Activated naive CD4-positive, alpha-beta T cell treated with anti-CD3 and anti-CD28 coated beads, Interleukin-2, amount 50 U/mL, for 24 hours (primary cell): Measurements from ENCODE around the gene BAZ1B.
A peak's percentile ranks its signal among the peaks of the same experiment; 100 is the strongest.
"Not testable (repeated sequence)": the region's sequence is repeated elsewhere in the genome, so short reads cannot be mapped to it uniquely, and the experiment has no call there.

Experiments used
- H3K27ac Mint-ChIP-seq: one replicate; pipeline ENCODE4 v1.8.0; 2021; ENCODE audit warnings: mild to moderate bottlenecking, mixed read lengths
- H3K27me3 Mint-ChIP-seq: one replicate; pipeline ENCODE4 v1.8.0; 2021; ENCODE audit warnings: mixed read lengths
- H3K36me3 Mint-ChIP-seq: one replicate; pipeline ENCODE4 v1.8.0; 2021; ENCODE audit warnings: mixed read lengths
- H3K4me1 Mint-ChIP-seq: one replicate; pipeline ENCODE4 v1.8.0; 2021; ENCODE audit warnings: mixed read lengths
- H3K4me3 Mint-ChIP-seq: one replicate; pipeline ENCODE4 v1.8.0; 2021; ENCODE audit warnings: mild to moderate bottlenecking, mixed read lengths
- H3K9me3 Mint-ChIP-seq: one replicate; pipeline ENCODE4 v1.8.0; 2021; ENCODE audit warnings: mixed read lengths

The BAZ1B gene, protein sequence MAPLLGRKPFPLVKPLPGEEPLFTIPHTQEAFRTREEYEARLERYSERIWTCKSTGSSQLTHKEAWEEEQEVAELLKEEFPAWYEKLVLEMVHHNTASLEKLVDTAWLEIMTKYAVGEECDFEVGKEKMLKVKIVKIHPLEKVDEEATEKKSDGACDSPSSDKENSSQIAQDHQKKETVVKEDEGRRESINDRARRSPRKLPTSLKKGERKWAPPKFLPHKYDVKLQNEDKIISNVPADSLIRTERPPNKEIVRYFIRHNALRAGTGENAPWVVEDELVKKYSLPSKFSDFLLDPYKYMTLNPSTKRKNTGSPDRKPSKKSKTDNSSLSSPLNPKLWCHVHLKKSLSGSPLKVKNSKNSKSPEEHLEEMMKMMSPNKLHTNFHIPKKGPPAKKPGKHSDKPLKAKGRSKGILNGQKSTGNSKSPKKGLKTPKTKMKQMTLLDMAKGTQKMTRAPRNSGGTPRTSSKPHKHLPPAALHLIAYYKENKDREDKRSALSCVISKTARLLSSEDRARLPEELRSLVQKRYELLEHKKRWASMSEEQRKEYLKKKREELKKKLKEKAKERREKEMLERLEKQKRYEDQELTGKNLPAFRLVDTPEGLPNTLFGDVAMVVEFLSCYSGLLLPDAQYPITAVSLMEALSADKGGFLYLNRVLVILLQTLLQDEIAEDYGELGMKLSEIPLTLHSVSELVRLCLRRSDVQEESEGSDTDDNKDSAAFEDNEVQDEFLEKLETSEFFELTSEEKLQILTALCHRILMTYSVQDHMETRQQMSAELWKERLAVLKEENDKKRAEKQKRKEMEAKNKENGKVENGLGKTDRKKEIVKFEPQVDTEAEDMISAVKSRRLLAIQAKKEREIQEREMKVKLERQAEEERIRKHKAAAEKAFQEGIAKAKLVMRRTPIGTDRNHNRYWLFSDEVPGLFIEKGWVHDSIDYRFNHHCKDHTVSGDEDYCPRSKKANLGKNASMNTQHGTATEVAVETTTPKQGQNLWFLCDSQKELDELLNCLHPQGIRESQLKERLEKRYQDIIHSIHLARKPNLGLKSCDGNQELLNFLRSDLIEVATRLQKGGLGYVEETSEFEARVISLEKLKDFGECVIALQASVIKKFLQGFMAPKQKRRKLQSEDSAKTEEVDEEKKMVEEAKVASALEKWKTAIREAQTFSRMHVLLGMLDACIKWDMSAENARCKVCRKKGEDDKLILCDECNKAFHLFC (N-terminal part only)

GRCh38 chr7:73522105-73522872, at the start of gene BAZ1B:
BAZ1B (minus strand) TSS chr7:73522293; CDS start chr7:73521933, 360 bp downstream.
- Mint-ChIP-seq H3K4me1 (peaks cover 65% of the 10 kb centered on the region), H3K4me3 (peak within 1 kb of the TSS; percentile 96), H3K27me3 (no peaks in the 10 kb centered on the region), H3K27ac (peak within 1 kb of the TSS; percentile 97), H3K9me3 (no peaks in the 10 kb centered on the region), H3K36me3 (peaks cover 17% of the 10 kb centered on the region)

- Mint-ChIP-seq H3K27ac (no peak overlapping the region), H3K4me3 (no peak overlapping the region), H3K9me3 (no peaks in the 10 kb centered on the region), H3K4me1 (peaks cover 24% of the 10 kb centered on the region), H3K27me3 (no peaks in the 10 kb centered on the region), H3K36me3 (peaks cover 10% of the 10 kb centered on the region)
These were observed 48.9 kb upstream of the BAZ1B start for GRCh38 chr7:73570977-73571376.

- peaks cover 10% of the 10 kb centered on the region for H3K36me3 Mint-ChIP-seq
These were observed 48.4 kb upstream of the BAZ1B start for GRCh38 chr7:73570521-73570920.

GRCh38 chr7:73569042-73569608, 47.0 kb upstream of the BAZ1B start:
- peaks cover 24% of the 10 kb centered on the region for H3K4me1 Mint-ChIP-seq
- H3K27me3 Mint-ChIP-seq, result no peaks in the 10 kb centered on the region
- H3K27ac Mint-ChIP-seq, result no peak overlapping the region
- H3K9me3 Mint-ChIP-seq, result no peaks in the 10 kb centered on the region
- no peak overlapping the region for H3K4me3 Mint-ChIP-seq
- peaks cover 9% of the 10 kb centered on the region for H3K36me3 Mint-ChIP-seq

More at GRCh38 chr7:73570521-73570920, 48.4 kb upstream of the BAZ1B start:
- no peaks in the 10 kb centered on the region for H3K27me3 Mint-ChIP-seq
- H3K4me1 Mint-ChIP-seq, result peaks cover 29% of the 10 kb centered on the region
- H3K27ac Mint-ChIP-seq, result no peak overlapping the region
- no peak overlapping the region for H3K4me3 Mint-ChIP-seq
- no peaks in the 10 kb centered on the region for H3K9me3 Mint-ChIP-seq

DNA sequence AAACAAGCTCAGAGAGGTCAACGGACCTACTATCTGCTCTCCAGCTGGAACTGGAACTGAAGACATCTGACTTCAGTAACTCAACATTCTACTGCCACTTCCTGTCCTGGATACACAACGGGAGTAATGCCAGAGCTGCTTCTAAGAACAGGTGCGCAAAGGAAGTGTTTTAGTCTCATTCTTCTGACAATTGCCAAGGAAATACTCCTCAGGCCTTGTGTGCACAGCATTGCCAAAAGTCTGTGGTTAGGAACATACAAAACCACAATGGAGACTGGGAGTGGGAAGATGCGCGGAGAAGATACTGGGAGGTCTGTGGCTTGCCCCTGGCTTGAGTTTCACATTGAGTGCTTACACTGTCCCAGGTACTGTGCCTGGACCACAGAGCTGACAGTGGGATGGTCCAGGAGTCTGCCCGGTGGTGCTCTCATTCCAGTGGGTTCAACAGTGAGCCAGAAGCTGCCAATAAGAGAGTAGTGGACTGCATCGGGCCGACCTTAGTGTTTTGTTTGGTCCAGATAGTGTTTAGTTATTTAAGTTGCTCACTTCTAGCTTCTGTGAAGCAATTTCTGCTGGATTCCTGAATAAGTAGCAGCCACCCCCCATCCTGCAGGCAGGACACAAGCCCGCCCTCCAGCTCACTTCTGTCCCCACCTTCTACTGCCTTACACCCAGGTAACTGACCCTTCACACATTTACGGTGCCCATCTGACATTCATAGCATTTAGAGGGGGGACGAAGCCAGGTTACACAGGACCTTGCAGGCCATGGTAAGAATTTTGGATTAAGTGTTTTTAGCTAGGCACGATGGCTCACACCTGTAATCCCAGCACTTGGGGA, 46.0 kb upstream of the BAZ1B start:
- H3K27ac Mint-ChIP-seq, result peak overlapping the region; percentile 46
- peaks cover 9% of the 10 kb centered on the region for H3K36me3 Mint-ChIP-seq

GRCh38 chr7:73567140-73567539, 45.0 kb upstream of the BAZ1B start:
- Mint-ChIP-seq H3K27me3 (no peaks in the 10 kb centered on the region), H3K4me1 (peaks cover 24% of the 10 kb centered on the region), H3K36me3 (peaks cover 9% of the 10 kb centered on the region), H3K9me3 (no peaks in the 10 kb centered on the region), H3K27ac (no peak overlapping the region), H3K4me3 (no peak overlapping the region)

More for the DNA sequence above, 46.0 kb upstream of the BAZ1B start:
- H3K9me3 Mint-ChIP-seq, result no peaks in the 10 kb centered on the region
- no peak overlapping the region for H3K4me3 Mint-ChIP-seq
- H3K4me1 Mint-ChIP-seq, result peaks cover 24% of the 10 kb centered on the region
- no peaks in the 10 kb centered on the region for H3K27me3 Mint-ChIP-seq

DNA sequence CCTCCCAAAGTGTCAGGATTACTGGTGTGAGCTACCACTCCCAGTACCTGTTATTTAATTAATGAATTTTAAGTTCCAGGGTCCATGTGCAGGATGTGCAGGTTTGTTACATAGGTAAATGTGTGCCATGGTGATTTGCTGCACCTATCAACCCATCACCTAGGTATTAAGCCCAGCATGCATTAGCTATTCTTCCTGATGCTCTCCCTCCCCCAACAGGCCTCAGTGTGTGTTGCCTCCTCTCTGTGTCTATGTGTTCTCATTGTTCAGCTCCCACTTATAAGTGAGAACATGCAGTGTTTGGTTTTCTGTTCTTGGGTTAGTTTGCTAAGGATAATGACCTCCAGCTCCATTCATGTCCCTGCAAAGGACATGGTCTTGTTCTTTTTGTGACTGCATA, 44.3 kb upstream of the BAZ1B start:
- peak overlapping the region; percentile 76 for H3K4me3 Mint-ChIP-seq
- peaks cover 24% of the 10 kb centered on the region for H3K4me1 Mint-ChIP-seq
- peak overlapping the region; percentile 41 for H3K27ac Mint-ChIP-seq
- not testable (repeated sequence) for H3K9me3 Mint-ChIP-seq, H3K27me3 Mint-ChIP-seq, H3K36me3 Mint-ChIP-seq

DNA sequence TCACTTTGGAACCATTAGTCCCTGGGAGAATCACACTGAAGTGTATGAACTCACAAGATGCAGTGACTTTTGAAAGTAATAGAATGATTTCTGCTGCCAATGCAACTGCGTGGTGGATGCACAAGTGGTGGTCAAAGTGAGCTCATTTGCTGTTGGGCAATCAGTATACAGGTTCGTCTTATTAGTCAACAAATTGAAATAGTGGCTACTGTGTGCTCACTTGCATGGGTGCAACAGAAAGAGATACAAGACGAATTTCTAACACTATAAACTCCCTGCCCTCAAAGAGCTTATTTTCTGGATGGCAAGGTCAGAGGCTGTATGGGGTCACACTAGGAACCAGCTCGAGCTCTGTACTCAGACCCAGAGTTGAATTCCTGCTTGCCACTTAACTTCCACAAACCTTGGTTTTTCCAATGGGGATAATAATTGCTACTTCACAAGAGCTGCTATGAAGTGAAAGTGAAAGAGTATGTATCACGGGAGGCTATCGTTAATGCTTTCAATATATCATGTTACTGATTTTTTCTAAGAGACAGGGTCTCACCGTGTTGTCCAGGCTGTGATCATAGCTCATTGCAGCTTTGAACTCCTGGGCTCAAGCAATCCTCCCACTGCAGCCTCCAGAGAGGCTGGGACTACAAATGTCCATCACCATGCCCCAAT, 43.7 kb upstream of the BAZ1B start:
- Mint-ChIP-seq H3K4me3 (peak overlapping the region; percentile 76), H3K9me3 (no peaks in the 10 kb centered on the region), H3K27ac (no peak overlapping the region), H3K4me1 (peaks cover 24% of the 10 kb centered on the region), H3K27me3 (no peaks in the 10 kb centered on the region), H3K36me3 (peaks cover 5% of the 10 kb centered on the region)

DNA sequence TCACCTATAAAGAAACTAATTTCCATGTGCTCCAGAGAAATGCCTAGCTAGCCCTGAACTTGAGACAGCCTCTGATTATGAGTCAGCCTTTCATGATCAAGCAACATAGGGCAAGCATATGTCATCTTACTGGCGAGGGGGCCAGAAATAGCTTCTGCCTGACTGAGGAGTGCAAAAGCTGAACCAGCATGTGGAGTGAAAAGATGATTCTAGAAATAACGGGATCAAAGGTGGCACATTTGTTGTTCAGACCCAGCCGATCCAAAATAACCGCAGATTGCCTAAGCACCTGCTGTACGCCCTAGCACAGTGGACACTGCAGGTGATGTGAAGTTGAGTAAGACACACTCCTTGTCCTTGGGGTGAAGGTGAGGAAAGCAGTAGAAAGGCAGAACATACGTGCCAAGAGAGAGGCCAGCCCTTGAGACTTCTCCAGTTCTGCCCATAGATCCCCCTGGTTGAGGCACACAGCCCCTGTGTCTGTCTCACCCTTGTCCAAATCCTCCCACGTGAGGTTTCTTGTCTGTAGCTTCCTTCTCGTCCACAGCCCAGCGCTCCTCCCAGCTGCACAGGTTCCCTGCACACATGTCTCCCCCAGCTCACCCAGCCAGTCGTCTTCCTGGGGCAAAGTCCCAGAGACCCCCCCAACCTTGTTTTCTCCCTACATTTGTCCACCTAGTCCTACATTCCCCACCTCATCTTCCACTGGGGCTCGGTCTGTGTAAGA, 38.2 kb upstream of the BAZ1B start:
- Mint-ChIP-seq H3K27me3 (no peaks in the 10 kb centered on the region), H3K4me3 (no peak overlapping the region), H3K27ac (peak overlapping the region; percentile 65), H3K36me3 (no peaks in the 10 kb centered on the region), H3K4me1 (peaks cover 13% of the 10 kb centered on the region), H3K9me3 (no peaks in the 10 kb centered on the region)

DNA sequence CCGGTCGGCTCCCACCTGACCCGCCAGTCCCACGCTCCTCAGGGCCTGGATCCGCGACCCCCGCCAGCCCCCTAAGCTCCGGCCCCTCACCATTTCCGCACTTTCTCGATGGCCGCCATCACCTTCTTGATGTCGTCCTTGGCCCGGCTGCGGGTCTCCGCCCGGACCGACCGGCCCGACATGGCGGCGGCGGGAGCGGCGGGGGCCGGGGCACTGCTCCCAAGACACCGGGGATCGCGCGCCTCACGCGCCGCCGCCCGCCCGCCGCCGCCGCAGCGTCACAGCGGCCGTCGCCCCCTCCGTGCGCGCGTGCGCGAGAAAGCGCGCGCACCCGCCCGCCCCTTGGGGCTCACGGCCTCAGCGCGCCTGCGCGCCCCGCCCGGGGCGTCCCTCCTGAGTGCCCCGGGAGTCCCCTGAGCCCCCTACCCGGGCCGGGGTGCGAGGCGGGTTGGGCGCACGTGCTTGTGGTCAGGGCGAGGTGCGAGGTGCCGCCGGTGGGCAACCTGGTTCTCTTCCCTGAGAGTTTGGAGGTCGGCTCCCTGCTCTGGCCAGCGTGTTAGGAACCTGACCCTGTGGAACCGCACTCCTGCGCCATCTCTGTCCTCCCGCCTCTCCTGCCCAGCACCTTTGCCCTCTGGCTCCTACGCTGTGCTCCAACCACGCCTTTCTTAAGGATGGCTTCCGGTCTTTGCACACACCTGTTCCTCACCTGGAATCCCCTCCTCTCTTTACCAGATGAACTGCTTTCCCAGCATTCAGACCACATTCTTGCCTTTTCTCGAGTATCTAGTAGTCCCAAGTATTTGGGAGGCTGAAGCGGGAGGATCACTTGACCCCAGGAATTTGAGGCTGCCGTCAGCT, 35.5 kb upstream of the BAZ1B start, which contains the start of gene BCL7B:
BCL7B (minus strand) TSS at position 294 of the 861 bp plus-strand sequence; CDS start at position 182, 112 bp downstream.
- H3K27me3 Mint-ChIP-seq, result no peaks in the 10 kb centered on the region
- peaks cover 27% of the 10 kb centered on the region for H3K4me1 Mint-ChIP-seq
- H3K4me3 Mint-ChIP-seq, result peak within 1 kb of the TSS; percentile 94
- H3K9me3 Mint-ChIP-seq, result no peaks in the 10 kb centered on the region
- H3K36me3 Mint-ChIP-seq, result no peaks in the 10 kb centered on the region
- H3K27ac Mint-ChIP-seq, result peak within 1 kb of the TSS; percentile 97

GRCh38 chr7:73557108-73557396, 35.0 kb upstream of the BAZ1B start:
- Mint-ChIP-seq H3K4me3 (peak overlapping the region; percentile 94), H3K27me3 (no peaks in the 10 kb centered on the region), H3K9me3 (no peaks in the 10 kb centered on the region), H3K27ac (peak overlapping the region; percentile 93), H3K36me3 (peaks cover 1% of the 10 kb centered on the region), H3K4me1 (peaks cover 30% of the 10 kb centered on the region)
